HEK293 (cell line): ENCODE measurements around the gene C19orf44.

Experiments used
- GLI2 ChIP-seq: fragments of 450-650 bp; formaldehyde crosslinking; IDR thresholded peaks from 2 replicates; pipeline ENCODE4; 2017; ENCODE audit warnings: missing biosample characterization, missing genetic modification characterization, low read depth, borderline replicate concordance
- KLF16 ChIP-seq: fragments of 450-650 bp; formaldehyde crosslinking; IDR thresholded peaks from 2 replicates; pipeline ENCODE4 v1.5.1; 2017; ENCODE audit warnings: missing biosample characterization, missing genetic modification characterization
- KLF8 ChIP-seq: fragments of 450-650 bp; formaldehyde crosslinking; IDR thresholded peaks from 2 replicates; pipeline ENCODE4 v1.5.1; 2016; ENCODE audit warnings: missing biosample characterization, missing genetic modification characterization
- KLF9 ChIP-seq: fragments of 450-650 bp; formaldehyde crosslinking; IDR thresholded peaks from 2 replicates; pipeline ENCODE4 v1.5.1; 2016; ENCODE audit warnings: missing biosample characterization, missing genetic modification characterization, low read depth
- PATZ1 ChIP-seq: fragments of 450-650 bp; formaldehyde crosslinking; IDR thresholded peaks from 2 replicates; pipeline ENCODE4 v1.5.1; 2016; ENCODE audit warnings: missing biosample characterization, missing genetic modification characterization
- PRDM10 ChIP-seq: fragments of 450-650 bp; formaldehyde crosslinking; IDR thresholded peaks from 2 replicates; pipeline ENCODE4 v1.5.1; 2016; ENCODE audit warnings: missing biosample characterization, missing genetic modification characterization
- REST ChIP-seq: fragments of 450-650 bp; formaldehyde crosslinking; IDR thresholded peaks from 2 replicates; pipeline ENCODE4 v1.5.1; 2016; ENCODE audit warnings: missing biosample characterization, missing genetic modification characterization
- SETDB1 ChIP-seq: IDR thresholded peaks from one replicate; pipeline ENCODE4 v1.6.1; 2017; ENCODE audit warnings: mild to moderate bottlenecking, low read length, moderate library complexity, mixed read lengths; ENCODE audit not compliant: insufficient read length
- ZBTB17 ChIP-seq: fragments of 450-650 bp; formaldehyde crosslinking; IDR thresholded peaks from 2 replicates; pipeline ENCODE4 v1.5.1; 2016; ENCODE audit warnings: missing biosample characterization, missing genetic modification characterization
- ZBTB48 ChIP-seq: fragments of 450-650 bp; formaldehyde crosslinking; IDR thresholded peaks from 2 replicates; pipeline ENCODE4 v1.5.1; 2016; ENCODE audit warnings: missing biosample characterization, missing genetic modification characterization
- ZBTB8A ChIP-seq: fragments of 450-650 bp; formaldehyde crosslinking; IDR thresholded peaks from 2 replicates; pipeline ENCODE4 v1.5.1; 2016; ENCODE audit warnings: missing biosample characterization, missing genetic modification characterization
- ZEB2 ChIP-seq: fragments of 450-650 bp; formaldehyde crosslinking; IDR thresholded peaks from 2 replicates; pipeline ENCODE4 v1.5.1; 2016; ENCODE audit warnings: missing biosample characterization, missing genetic modification characterization
- ZFHX2 ChIP-seq: fragments of 450-650 bp; formaldehyde crosslinking; conservative IDR thresholded peaks from 2 replicates; pipeline ENCODE4 v1.5.1; 2016; ENCODE audit warnings: missing biosample characterization, missing genetic modification characterization
- ZNF146 ChIP-seq: fragments of 450-650 bp; formaldehyde crosslinking; IDR thresholded peaks from 2 replicates; pipeline ENCODE4 v1.5.1; 2016; ENCODE audit warnings: missing biosample characterization, missing genetic modification characterization
- ZNF157 ChIP-seq: fragments of 450-650 bp; formaldehyde crosslinking; IDR thresholded peaks from 2 replicates; pipeline ENCODE4 v1.5.1; 2016; ENCODE audit warnings: missing biosample characterization, missing genetic modification characterization
- ZNF24 ChIP-seq: fragments of 450-650 bp; formaldehyde crosslinking; IDR thresholded peaks from 2 replicates; pipeline ENCODE4 v1.5.1; 2016; ENCODE audit warnings: missing biosample characterization, missing genetic modification characterization
- ZNF514 ChIP-seq: fragments of 450-650 bp; formaldehyde crosslinking; IDR thresholded peaks from 2 replicates; pipeline ENCODE4 v1.5.1; 2016; ENCODE audit warnings: missing biosample characterization, missing genetic modification characterization
- ZNF561 ChIP-seq: fragments of 450-650 bp; IDR thresholded peaks from 2 replicates; pipeline ENCODE4 v1.5.1; 2018; ENCODE audit warnings: missing biosample characterization, missing genetic modification characterization, borderline replicate concordance
- ZNF610 ChIP-seq: fragments of 450-650 bp; formaldehyde crosslinking; IDR thresholded peaks from 2 replicates; pipeline ENCODE4 v1.5.1; 2016; ENCODE audit warnings: missing biosample characterization, missing genetic modification characterization, borderline replicate concordance
- ZNF692 ChIP-seq: fragments of 450-650 bp; formaldehyde crosslinking; IDR thresholded peaks from 2 replicates; pipeline ENCODE4 v1.5.1; 2016; ENCODE audit warnings: missing biosample characterization, missing genetic modification characterization
- ZNF843 ChIP-seq: fragments of 450-650 bp; formaldehyde crosslinking; IDR thresholded peaks from 2 replicates; pipeline ENCODE4 v1.5.1; 2016; ENCODE audit warnings: missing biosample characterization, missing genetic modification characterization
- TF ChIP-seq, protein P1 (sequence below): IDR thresholded peaks from 2 replicates; pipeline ENCODE4 v1.6.1; 2011; ENCODE audit warnings: mild to moderate bottlenecking, low read depth, low read length, borderline replicate concordance
- TF ChIP-seq, protein P2 (sequence below): fragments of 450-650 bp; formaldehyde crosslinking; IDR thresholded peaks from 2 replicates; pipeline ENCODE4 v1.5.1; 2016; ENCODE audit warnings: missing biosample characterization, missing genetic modification characterization
- TF ChIP-seq, protein P3 (sequence below): fragments of 450-650 bp; formaldehyde crosslinking; IDR thresholded peaks from 2 replicates; pipeline ENCODE4 v1.5.1; 2016; ENCODE audit warnings: missing biosample characterization, missing genetic modification characterization

C19orf44 gene

GRCh38 chr19:16495982-16496612 lies at the start of gene C19orf44, which contains the start of gene CALR3 (continued):
- TF ChIP-seq REST (tag by site-specific recombination) = peak; percentile 32; the same call in 1 of the 2 replicates
- no peak for TF ChIP-seq SETDB1
- TF ChIP-seq, protein P1, sequence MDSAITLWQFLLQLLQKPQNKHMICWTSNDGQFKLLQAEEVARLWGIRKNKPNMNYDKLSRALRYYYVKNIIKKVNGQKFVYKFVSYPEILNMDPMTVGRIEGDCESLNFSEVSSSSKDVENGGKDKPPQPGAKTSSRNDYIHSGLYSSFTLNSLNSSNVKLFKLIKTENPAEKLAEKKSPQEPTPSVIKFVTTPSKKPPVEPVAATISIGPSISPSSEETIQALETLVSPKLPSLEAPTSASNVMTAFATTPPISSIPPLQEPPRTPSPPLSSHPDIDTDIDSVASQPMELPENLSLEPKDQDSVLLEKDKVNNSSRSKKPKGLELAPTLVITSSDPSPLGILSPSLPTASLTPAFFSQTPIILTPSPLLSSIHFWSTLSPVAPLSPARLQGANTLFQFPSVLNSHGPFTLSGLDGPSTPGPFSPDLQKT = peak; percentile 98
- TF ChIP-seq, protein P2, sequence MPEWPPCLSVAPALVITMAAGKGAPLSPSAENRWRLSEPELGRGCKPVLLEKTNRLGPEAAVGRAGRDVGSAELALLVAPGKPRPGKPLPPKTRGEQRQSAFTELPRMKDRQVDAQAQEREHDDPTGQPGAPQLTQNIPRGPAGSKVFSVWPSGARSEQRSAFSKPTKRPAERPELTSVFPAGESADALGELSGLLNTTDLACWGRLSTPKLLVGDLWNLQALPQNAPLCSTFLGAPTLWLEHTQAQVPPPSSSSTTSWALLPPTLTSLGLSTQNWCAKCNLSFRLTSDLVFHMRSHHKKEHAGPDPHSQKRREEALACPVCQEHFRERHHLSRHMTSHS = no peak
- peak; percentile 91 for TF ChIP-seq KLF9 (tag by site-specific recombination)
- no peak for TF ChIP-seq GLI2 (tag by site-specific recombination)
- 0 out of 2 replicates have a peak, but pooled peaks have one; percentile 33 for TF ChIP-seq ZNF843 (tag by site-specific recombination)
- peak; percentile 78; the same call in 1 of the 2 replicates for TF ChIP-seq ZNF561
- peak; percentile 49 for TF ChIP-seq ZBTB8A (tag by site-specific recombination)
- TF ChIP-seq, protein P3, sequence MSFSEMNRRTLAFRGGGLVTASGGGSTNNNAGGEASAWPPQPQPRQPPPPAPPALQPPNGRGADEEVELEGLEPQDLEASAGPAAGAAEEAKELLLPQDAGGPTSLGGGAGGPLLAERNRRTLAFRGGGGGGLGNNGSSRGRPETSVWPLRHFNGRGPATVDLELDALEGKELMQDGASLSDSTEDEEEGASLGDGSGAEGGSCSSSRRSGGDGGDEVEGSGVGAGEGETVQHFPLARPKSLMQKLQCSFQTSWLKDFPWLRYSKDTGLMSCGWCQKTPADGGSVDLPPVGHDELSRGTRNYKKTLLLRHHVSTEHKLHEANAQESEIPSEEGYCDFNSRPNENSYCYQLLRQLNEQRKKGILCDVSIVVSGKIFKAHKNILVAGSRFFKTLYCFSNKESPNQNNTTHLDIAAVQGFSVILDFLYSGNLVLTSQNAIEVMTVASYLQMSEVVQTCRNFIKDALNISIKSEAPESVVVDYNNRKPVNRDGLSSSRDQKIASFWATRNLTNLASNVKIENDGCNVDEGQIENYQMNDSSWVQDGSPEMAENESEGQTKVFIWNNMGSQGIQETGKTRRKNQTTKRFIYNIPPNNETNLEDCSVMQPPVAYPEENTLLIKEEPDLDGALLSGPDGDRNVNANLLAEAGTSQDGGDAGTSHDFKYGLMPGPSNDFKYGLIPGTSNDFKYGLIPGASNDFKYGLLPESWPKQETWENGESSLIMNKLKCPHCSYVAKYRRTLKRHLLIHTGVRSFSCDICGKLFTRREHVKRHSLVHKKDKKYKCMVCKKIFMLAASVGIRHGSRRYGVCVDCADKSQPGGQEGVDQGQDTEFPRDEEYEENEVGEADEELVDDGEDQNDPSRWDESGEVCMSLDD (tag by site-specific recombination) = peak; percentile 97
- TF ChIP-seq KLF8 (tag by site-specific recombination) = peak; percentile 87
- peak; percentile 74 for TF ChIP-seq ZBTB48 (tag by site-specific recombination)
- no peak for TF ChIP-seq ZNF514 (tag by site-specific recombination)
- 0 out of 2 replicates have a peak, but pooled peaks have one; percentile 16 for TF ChIP-seq ZEB2
- no peak for TF ChIP-seq ZNF146 (tag by site-specific recombination)
- peak; percentile 78 for TF ChIP-seq ZFHX2
- TF ChIP-seq ZNF24 (tag by site-specific recombination) = no peak
- TF ChIP-seq PRDM10 (tag by site-specific recombination) = peak; percentile 99
- peak; percentile 85 for TF ChIP-seq ZBTB17 (tag by site-specific recombination)
- TF ChIP-seq PATZ1 (tag by site-specific recombination) = peak; percentile 95
- TF ChIP-seq ZNF692 (tag by site-specific recombination) = peak; percentile 21; the same call in 1 of the 2 replicates
- no peak for TF ChIP-seq ZNF157 (tag by site-specific recombination)
- TF ChIP-seq KLF16 (tag by site-specific recombination) = peak; percentile 80
- 0 out of 2 replicates have a peak, but pooled peaks have one; percentile 20 for TF ChIP-seq ZNF610 (tag by site-specific recombination)
